GM18868 (cell line): ENCODE data around the gene A4GNT.

Experiments
- ATAC-seq: cut with Tn5 transposase; IDR thresholded peaks from one replicate; pipeline ENCODE4 v1.9.1; 2021; ENCODE audit warnings: mild to moderate bottlenecking, moderate library complexity; ENCODE audit not compliant: unreplicated experiment

The A4GNT gene

GRCh38 chr3:138081371-138082084, 50.7 kb downstream of the A4GNT start:
- ATAC-seq: no peak

- no peak for ATAC-seq
These were observed 52.3 kb downstream of the A4GNT start for GRCh38 chr3:138079901-138080300.

DNA sequence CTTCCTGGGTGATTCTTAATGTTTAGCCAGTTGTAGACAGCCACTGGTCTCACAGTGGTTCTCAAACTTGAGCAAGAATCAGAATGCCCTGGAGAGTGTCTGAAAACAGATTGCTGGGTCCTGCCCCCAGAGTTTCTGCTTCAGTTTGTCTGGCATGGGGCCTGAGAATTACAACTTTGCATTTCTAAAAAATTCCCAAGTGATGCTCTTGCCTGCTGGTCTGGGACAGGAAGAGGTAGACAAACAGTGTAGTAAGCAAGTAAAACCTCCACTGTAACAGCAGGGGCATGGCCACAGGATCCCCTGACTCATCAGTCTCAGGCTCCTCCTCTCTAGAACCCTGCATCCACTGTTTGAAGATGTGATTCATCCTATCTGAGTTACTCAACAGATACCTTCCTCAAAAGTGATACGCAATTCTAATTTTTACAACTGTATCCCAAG, 53.3 kb downstream of the A4GNT start:
- ATAC-seq: no peak

DNA sequence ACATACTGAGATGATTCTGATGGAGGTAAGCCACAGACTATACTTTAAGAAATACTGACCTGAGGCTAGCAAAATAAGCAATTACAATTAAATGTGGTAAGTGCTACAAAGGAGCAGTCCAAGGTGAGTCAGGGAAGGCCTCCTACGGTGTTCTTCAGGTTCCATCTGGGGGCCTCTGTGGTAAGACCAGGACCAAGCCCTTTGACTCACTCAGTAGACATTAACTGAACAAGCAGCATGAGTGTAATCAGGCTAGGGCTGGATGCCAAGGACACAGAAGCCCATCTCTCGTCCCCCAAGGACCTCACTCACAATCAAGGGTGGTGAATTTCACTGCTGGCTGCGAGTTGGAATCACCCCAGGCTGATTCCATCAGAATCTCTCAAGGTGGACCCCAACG, 54.1 kb downstream of the A4GNT start:
- no peak for ATAC-seq
